ENCODE data around the gene PLCXD1.
"Not testable (repeated sequence)": the region's sequence is repeated elsewhere in the genome, so short reads cannot be mapped to it uniquely, and the experiment has no call there.

Gene PLCXD1

DNA sequence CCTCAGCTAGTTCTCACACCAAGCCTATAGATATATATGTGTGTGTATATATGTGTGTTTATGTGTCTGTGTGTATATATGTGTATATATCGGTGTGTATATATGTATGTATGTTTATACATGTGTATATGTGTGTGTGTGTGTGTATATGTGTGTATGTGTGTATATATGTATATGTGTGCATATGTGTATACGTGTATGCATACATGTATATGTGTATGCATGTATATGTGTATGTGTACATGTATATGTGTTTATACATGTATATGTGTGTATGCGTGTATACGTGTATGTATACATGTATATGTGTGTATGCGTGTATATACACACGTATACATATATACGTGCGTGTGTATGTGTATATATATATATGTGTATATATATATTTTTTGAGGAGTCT lies 19.2 kb downstream of the PLCXD1 start:
- H3K27me3 Mint-ChIP-seq: no peaks in the 10 kb centered on the region
- H3K9me3 Mint-ChIP-seq (ENCODE audit: low read depth): no peaks in the 10 kb centered on the region
- no peaks in the 10 kb centered on the region for H3K4me1 Mint-ChIP-seq (ENCODE audit: low read depth)
- no peak overlapping the region for H3K27ac Mint-ChIP-seq
- no peaks in the 10 kb centered on the region for H3K36me3 Mint-ChIP-seq
- H3K4me3 Mint-ChIP-seq: no peak overlapping the region

DNA sequence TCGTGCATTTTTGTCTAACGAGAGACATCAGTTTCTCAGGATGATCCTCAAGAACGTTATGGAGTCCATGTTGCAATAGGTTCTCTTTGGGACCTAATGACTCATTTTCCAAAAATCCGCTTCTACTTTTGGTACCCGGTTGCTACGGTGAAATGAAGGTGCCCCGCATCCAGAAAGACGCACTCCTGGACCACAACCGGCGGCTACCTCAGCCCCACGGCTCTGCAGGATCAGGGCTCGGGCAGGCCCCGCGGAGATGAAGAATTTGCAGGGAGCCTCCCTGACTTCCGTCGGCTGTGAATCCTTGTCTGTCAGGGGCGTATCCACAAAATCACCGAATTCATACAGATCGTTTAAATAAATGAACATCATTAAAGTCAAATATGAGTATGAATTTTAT lies 21.8 kb downstream of the PLCXD1 start:
- H3K9me3 Mint-ChIP-seq (ENCODE audit: low read depth): no peaks in the 10 kb centered on the region
- no peaks in the 10 kb centered on the region for H3K4me1 Mint-ChIP-seq (ENCODE audit: low read depth)
- no peak overlapping the region for H3K27ac Mint-ChIP-seq
- no peak overlapping the region for H3K4me3 Mint-ChIP-seq
- no peaks in the 10 kb centered on the region for H3K27me3 Mint-ChIP-seq
- H3K36me3 Mint-ChIP-seq: no peaks in the 10 kb centered on the region

DNA sequence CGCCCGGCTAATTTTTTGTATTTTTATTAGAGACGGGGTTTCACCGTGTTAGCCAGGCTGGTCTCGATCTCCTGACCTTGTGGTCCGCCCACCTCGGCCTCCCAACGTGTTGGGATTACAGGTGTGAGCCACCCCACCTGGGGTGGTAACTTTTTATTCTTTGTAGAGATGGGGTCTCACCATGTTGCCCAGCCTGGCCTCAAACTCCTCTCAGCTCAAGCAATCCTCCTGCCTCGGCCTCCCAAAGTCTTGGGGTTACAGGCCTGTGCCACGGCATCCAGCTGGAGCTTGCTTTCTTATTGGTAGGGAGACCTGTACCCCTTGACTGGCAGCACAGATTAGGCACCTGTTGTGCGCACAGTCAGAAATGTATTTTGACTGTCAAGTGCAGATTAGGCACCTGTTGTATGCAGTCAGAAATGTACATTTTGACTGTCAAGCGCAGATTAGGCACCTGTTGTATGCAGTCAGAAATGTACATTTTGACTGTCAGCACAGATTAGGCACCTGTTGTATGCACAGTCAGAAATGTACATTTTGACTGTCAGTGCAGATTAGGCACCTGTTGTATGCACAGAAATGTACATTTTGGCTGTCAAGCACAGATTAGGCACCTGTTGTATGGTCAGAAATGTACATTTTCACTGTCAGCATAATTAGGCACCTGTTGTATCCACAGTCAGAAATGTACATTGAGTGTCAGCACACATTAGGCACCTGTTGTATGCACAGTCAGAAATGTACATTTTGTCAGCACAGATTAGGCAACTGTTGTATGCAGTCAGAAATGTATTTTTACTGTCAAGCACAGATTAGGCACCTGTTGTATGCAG lies 24.8 kb downstream of the PLCXD1 start:
- H3K36me3 Mint-ChIP-seq; H3K9me3 Mint-ChIP-seq (ENCODE audit: low read depth); H3K27ac Mint-ChIP-seq; H3K27me3 Mint-ChIP-seq; H3K4me1 Mint-ChIP-seq (ENCODE audit: low read depth); H3K4me3 Mint-ChIP-seq: not testable (repeated sequence)

DNA sequence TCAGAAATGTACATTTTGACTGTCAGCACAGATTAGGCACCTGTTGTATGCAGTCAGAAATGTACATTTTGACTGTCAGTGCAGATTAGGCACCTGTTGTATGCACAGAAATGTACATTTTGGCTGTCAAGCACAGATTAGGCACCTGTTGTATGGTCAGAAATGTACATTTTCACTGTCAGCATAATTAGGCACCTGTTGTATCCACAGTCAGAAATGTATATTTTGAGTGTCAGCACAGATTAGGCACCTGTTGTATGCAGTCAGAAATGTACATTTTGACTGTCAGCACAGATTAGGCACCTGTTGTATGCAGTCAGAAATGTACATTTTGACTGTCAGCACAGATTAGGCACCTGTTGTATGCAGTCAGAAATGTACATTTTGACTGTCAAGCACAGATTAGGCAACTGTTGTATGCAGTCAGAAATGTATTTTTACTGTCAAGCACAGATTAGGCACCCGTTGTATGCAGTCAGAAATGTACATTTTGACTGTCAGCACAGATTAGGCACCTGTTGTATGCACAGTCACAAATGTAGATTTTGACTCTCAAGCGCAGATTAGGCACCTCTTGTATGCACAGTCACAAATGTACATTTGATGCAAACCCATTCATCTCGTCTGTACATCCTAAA lies 25.6 kb downstream of the PLCXD1 start:
- H3K27ac Mint-ChIP-seq; H3K4me1 Mint-ChIP-seq (ENCODE audit: low read depth); H3K27me3 Mint-ChIP-seq; H3K9me3 Mint-ChIP-seq (ENCODE audit: low read depth); H3K4me3 Mint-ChIP-seq; H3K36me3 Mint-ChIP-seq: not testable (repeated sequence)

DNA sequence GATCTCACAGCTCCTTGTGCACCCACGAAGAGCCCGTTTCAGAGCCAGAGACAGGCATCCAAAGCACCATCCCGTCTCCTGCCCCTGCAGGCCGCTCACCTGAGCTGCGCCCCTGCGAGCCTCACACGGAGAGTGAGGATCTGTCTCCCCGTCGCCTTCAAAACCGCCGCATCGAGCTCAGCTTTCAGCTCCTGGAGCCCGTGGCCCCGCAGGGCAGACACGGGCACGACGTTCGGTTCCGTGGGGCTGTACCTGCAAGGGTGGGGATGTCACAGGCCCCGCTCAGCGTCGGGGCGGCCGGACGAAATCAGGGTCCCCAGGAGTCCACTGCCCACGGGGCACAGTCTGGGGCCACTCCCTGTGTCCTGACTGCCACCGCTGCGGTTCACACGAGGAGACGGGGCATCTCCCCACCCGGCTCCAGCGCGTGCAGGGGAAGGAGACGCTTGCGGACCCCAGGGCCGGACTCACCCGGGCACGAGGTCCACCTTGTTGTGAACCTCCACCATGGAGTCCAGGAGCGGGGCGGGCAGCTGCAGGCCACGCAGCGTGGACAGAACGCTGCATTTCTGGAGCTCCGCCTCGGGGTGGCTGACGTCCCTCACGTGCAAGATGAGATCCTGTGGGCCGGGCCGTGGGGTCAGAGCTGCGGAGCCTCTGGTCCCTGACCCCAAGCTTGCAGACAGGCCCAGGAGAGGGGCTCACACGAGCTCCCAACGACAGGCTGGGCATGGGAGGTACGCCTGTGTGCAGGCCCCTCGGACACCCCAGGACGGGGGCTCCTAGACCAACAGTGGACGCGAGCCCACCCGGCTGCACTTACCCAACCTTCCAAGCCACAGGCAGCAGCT lies 26.3 kb downstream of the PLCXD1 start:
- Mint-ChIP-seq H3K36me3 (peaks cover 4% of the 10 kb centered on the region), H3K27me3 (no peaks in the 10 kb centered on the region), H3K4me1 (ENCODE audit: low read depth) (no peaks in the 10 kb centered on the region), H3K27ac (no peak overlapping the region), H3K9me3 (ENCODE audit: low read depth) (no peaks in the 10 kb centered on the region), H3K4me3 (no peak overlapping the region)

DNA sequence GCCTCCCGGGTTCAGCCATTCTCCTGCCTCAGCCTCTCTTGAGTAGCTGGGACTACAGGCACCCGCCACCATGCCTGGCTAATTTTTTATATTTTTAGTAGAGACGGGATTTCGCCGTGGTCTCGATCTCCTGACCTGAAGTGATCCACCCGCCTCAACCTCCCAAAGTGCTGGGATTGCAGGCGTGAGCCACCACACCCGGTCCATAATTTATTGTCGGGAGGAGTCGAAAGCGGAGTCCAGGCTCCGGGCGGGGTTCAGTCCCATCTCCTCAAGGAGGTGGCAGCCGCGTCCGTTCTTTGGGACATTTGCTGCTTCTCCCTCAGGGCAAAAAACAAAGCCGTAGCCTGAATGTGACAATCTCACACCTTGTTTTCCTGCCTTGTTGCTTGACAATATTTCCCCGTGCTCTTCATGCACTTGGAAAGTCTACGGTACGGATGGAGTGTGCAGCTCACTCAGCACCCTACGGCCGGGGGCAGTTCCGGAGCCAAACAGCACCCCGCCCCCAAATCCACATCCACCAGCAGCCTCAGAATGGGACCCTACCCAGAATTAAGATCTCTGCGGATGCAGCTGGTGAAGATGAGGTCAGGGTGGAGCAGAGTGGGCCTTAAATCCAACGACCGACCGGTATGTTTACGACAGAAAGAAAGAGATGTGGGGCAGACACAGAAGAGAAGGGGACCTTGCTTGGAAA lies 27.8 kb downstream of the PLCXD1 start:
- Mint-ChIP-seq H3K4me3 (no peak overlapping the region), H3K27ac (no peak overlapping the region), H3K27me3 (no peaks in the 10 kb centered on the region), H3K36me3 (peaks cover 4% of the 10 kb centered on the region), H3K9me3 (ENCODE audit: low read depth) (no peaks in the 10 kb centered on the region), H3K4me1 (ENCODE audit: low read depth) (no peaks in the 10 kb centered on the region)

DNA sequence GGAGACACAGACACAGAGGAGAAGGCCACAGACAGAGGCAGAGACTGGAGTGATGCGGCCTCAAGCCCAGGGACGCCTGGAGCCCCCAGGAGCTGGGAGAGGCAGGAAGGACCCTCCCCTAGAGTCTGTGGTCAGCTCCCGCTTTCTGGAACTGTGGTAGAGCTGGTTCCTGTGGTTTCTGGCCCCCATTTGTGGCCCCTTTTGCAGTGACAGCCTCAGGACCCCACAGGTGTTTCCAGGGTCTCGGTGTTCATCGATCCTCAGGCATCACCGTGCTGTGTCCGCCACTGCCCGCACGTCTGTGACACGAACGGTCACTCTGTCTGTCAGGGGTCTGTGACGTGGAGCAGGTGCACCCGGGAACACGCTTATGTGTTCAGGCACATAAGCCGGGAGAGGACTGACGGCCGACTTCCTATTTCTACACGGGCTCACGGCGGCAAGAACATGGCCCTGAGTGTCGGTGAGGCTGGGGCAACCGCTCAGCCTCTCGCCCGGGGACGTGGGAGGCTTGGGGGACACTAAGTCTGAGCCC lies 29.5 kb downstream of the PLCXD1 start:
- no peak overlapping the region for H3K4me3 Mint-ChIP-seq
- H3K27me3 Mint-ChIP-seq: no peaks in the 10 kb centered on the region
- no peaks in the 10 kb centered on the region for H3K4me1 Mint-ChIP-seq (ENCODE audit: low read depth)
- no peaks in the 10 kb centered on the region for H3K9me3 Mint-ChIP-seq (ENCODE audit: low read depth)
- no peak overlapping the region for H3K27ac Mint-ChIP-seq
- H3K36me3 Mint-ChIP-seq: peaks cover 4% of the 10 kb centered on the region

GRCh38 chrX:311156-312129 lies 30.3 kb downstream of the PLCXD1 start:
- no peaks in the 10 kb centered on the region for H3K4me1 Mint-ChIP-seq (ENCODE audit: low read depth)
- peaks cover 4% of the 10 kb centered on the region for H3K36me3 Mint-ChIP-seq
- H3K27ac Mint-ChIP-seq: no peak overlapping the region
- H3K4me3 Mint-ChIP-seq: no peak overlapping the region
- no peaks in the 10 kb centered on the region for H3K9me3 Mint-ChIP-seq (ENCODE audit: low read depth)
- H3K27me3 Mint-ChIP-seq: no peaks in the 10 kb centered on the region

GRCh38 chrX:312621-313331 lies 31.6 kb downstream of the PLCXD1 start:
- no peaks in the 10 kb centered on the region for H3K9me3 Mint-ChIP-seq (ENCODE audit: low read depth)
- H3K4me3 Mint-ChIP-seq: no peak overlapping the region

GRCh38 chrX:313546-313945 lies 32.4 kb downstream of the PLCXD1 start:
- Mint-ChIP-seq H3K27me3 (no peaks in the 10 kb centered on the region), H3K4me1 (ENCODE audit: low read depth) (peaks cover 4% of the 10 kb centered on the region), H3K27ac (no peak overlapping the region), H3K36me3 (peaks cover 4% of the 10 kb centered on the region), H3K4me3 (no peak overlapping the region), H3K9me3 (ENCODE audit: low read depth) (no peaks in the 10 kb centered on the region)

More at GRCh38 chrX:312621-313331, 31.6 kb downstream of the PLCXD1 start:
- Mint-ChIP-seq H3K36me3 (peaks cover 4% of the 10 kb centered on the region), H3K27me3 (no peaks in the 10 kb centered on the region), H3K4me1 (ENCODE audit: low read depth) (peaks cover under 1% of the 10 kb centered on the region), H3K27ac (no peak overlapping the region)

DNA sequence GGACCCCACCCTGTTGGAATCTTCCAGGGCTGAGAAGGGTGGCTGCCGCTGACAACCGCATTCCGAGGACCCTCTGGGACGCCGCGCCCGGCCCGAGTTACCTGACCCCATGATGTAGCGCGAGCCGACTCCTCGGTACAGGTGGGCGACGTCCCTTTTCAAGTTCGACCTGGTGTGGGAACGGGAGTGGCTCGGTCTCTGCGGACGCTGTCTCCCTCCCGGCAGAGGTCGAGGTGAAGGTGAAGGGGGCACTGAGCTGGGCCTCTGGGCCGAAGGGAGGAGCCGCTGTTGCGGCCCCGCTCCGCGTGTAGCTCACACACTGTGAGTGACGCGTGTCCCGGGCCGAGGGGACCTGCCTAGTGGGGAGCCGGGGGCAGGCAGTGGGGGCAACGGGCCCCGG lies 32.9 kb downstream of the PLCXD1 start:
- Mint-ChIP-seq H3K9me3 (ENCODE audit: low read depth) (no peaks in the 10 kb centered on the region), H3K27me3 (no peaks in the 10 kb centered on the region), H3K27ac (no peak overlapping the region), H3K4me1 (ENCODE audit: low read depth) (peaks cover 4% of the 10 kb centered on the region), H3K36me3 (peaks cover 4% of the 10 kb centered on the region), H3K4me3 (no peak overlapping the region)

DNA sequence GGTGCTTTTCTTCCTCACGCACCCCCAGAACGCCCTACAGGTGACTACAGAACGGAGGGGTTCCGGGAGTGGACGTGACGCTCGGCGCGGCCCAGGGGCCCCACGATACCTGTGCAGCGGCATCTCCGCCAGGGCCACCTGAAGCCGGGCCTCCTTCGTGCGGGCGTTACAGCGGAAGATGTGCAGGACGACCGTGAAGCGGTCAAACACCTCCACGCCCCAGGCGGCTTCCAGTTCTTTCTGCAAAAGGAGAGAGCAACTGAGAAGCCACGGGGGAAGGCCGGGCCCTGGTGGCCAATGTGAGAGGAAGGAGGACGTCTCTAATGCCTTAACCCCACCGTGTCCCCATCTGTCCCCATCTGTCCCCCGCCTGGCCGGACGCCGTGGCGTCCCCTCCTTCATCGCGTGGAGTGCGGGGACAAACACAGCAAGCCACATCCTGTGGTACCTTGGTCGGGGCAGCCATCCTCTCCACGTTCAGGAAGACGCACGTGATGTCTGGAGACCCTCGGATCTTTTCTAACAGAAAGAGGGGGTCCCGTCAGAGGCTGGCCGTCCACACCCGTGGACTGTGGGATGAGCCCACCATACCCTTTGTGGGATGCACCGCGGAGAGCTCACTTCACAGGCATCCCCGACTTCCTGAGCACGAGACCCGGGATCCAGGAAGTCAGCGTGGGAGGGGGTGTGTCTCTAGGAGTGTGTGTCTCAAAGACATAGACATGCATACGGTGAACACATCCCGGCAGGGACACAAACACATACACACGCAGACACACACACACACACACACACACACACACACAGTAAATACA lies 33.8 kb downstream of the PLCXD1 start:
- peaks cover 4% of the 10 kb centered on the region for H3K4me1 Mint-ChIP-seq (ENCODE audit: low read depth)
- H3K27ac Mint-ChIP-seq: no peak overlapping the region
- no peak overlapping the region for H3K4me3 Mint-ChIP-seq
- H3K9me3 Mint-ChIP-seq (ENCODE audit: low read depth): no peaks in the 10 kb centered on the region
- H3K36me3 Mint-ChIP-seq: peaks cover 4% of the 10 kb centered on the region
- H3K27me3 Mint-ChIP-seq: no peaks in the 10 kb centered on the region
